ENCODE measurements around the gene CD22.
"Not testable (repeated sequence)": the region's sequence is repeated elsewhere in the genome, so short reads cannot be mapped to it uniquely, and the experiment has no call there.

The CD22 gene

GRCh38 chr19:35352448-35353304 lies 23.7 kb downstream of the CD22 start:
- Histone ChIP-seq H3K4me1 (peaks cover 81% of the 10 kb centered on the region), H3K4me2 (peak overlapping the region; percentile 93), H3K36me3 (peaks cover 8% of the 10 kb centered on the region; the same call in 1 of the 2 replicates), H4K20me1 (no peaks in the 10 kb centered on the region), H3K27ac (peak overlapping the region; percentile 88), H3K4me3 (peak overlapping the region; percentile 60), H3K27me3 (no peaks in the 10 kb centered on the region), H3K9me3 (no peaks in the 10 kb centered on the region), H3K9ac (peak overlapping the region; percentile 76)
- no peak for TF ChIP-seq Cebpa-rat (IDR thresholded peaks at IDR 0.05)

GRCh38 chr19:35353635-35354034 lies 24.6 kb downstream of the CD22 start:
- no peaks in the 10 kb centered on the region for H4K20me1 ChIP-seq
- H3K9me3 ChIP-seq = no peaks in the 10 kb centered on the region
- H3K36me3 ChIP-seq = no peaks in the 10 kb centered on the region
- H3K4me2 ChIP-seq = peak overlapping the region; percentile 93
- H3K4me1 ChIP-seq = peaks cover 80% of the 10 kb centered on the region
- no peak for TF ChIP-seq Cebpa-rat (IDR thresholded peaks at IDR 0.05)
- no peak overlapping the region for H3K4me3 ChIP-seq
- no peak overlapping the region for H3K9ac ChIP-seq
- H3K27me3 ChIP-seq = no peaks in the 10 kb centered on the region
- H3K27ac ChIP-seq = no peak overlapping the region

- no peak overlapping the region for H3K27ac ChIP-seq
Observed at GRCh38 chr19:35354898-35355297, 25.9 kb downstream of the CD22 start.

GRCh38 chr19:35355791-35356460 lies 26.9 kb downstream of the CD22 start:
- H3K4me1 ChIP-seq = peaks cover 59% of the 10 kb centered on the region
- no peaks in the 10 kb centered on the region for H3K27me3 ChIP-seq
- H3K36me3 ChIP-seq = no peaks in the 10 kb centered on the region
- no peak overlapping the region for H3K27ac ChIP-seq
- no peak for TF ChIP-seq Cebpa-rat (IDR thresholded peaks at IDR 0.05)
- no peak overlapping the region for H3K4me3 ChIP-seq
- H4K20me1 ChIP-seq = no peaks in the 10 kb centered on the region
- peak overlapping the region; percentile 42; the same call in 1 of the 2 replicates for H3K4me2 ChIP-seq
- no peaks in the 10 kb centered on the region for H3K9me3 ChIP-seq
- no peak overlapping the region for H3K9ac ChIP-seq

More at GRCh38 chr19:35354898-35355297, 25.9 kb downstream of the CD22 start:
- Histone ChIP-seq H3K27me3 (no peaks in the 10 kb centered on the region), H3K9ac (no peak overlapping the region), H3K4me2 (no peak overlapping the region), H3K4me3 (no peak overlapping the region), H4K20me1 (no peaks in the 10 kb centered on the region), H3K36me3 (no peaks in the 10 kb centered on the region), H3K4me1 (peaks cover 67% of the 10 kb centered on the region), H3K9me3 (no peaks in the 10 kb centered on the region)
- no peak for TF ChIP-seq Cebpa-rat (IDR thresholded peaks at IDR 0.05)

GRCh38 chr19:35357867-35358573 lies 29.0 kb downstream of the CD22 start, which contains the start of gene FFAR3:
Gene FFAR3 (plus strand): TSS chr19:35358460. CDS start chr19:35358891, 431 bp downstream.
- H3K27me3 ChIP-seq = no peaks in the 10 kb centered on the region
- peak; percentile 57; the same call in 1 of the 2 replicates for TF ChIP-seq Cebpa-rat (IDR thresholded peaks at IDR 0.05)
- no peaks in the 10 kb centered on the region for H3K36me3 ChIP-seq
- no peak within 1 kb of the TSS for H3K9ac ChIP-seq
- peaks cover 44% of the 10 kb centered on the region for H3K4me1 ChIP-seq
- H3K4me2 ChIP-seq = peak within 1 kb of the TSS; percentile 44
- no peak within 1 kb of the TSS for H3K27ac ChIP-seq
- no peaks in the 10 kb centered on the region for H3K9me3 ChIP-seq
- no peak within 1 kb of the TSS for H3K4me3 ChIP-seq
- no peaks in the 10 kb centered on the region for H4K20me1 ChIP-seq

GRCh38 chr19:35358834-35359233 lies 29.8 kb downstream of the CD22 start:
- not testable (repeated sequence) for H3K27ac ChIP-seq, H3K4me3 ChIP-seq, H4K20me1 ChIP-seq, H3K4me2 ChIP-seq, H3K9ac ChIP-seq, H3K9me3 ChIP-seq, H3K36me3 ChIP-seq, H3K27me3 ChIP-seq
- peaks cover 36% of the 10 kb centered on the region for H3K4me1 ChIP-seq

GRCh38 chr19:35359395-35359794 lies 30.4 kb downstream of the CD22 start:
- H3K9ac ChIP-seq, H3K27ac ChIP-seq, H3K27me3 ChIP-seq, H3K9me3 ChIP-seq, H3K4me2 ChIP-seq, H3K4me3 ChIP-seq, H4K20me1 ChIP-seq, H3K36me3 ChIP-seq: not testable (repeated sequence)
- peaks cover 36% of the 10 kb centered on the region for H3K4me1 ChIP-seq

- H3K9me3 ChIP-seq, H3K9ac ChIP-seq, H4K20me1 ChIP-seq, H3K27ac ChIP-seq, H3K4me2 ChIP-seq, H3K27me3 ChIP-seq, H3K36me3 ChIP-seq, H3K4me3 ChIP-seq: not testable (repeated sequence)
- H3K4me1 ChIP-seq = peaks cover 33% of the 10 kb centered on the region
Observed at GRCh38 chr19:35360081-35360480, 31.1 kb downstream of the CD22 start.

GRCh38 chr19:35360880-35361420 lies 32.0 kb downstream of the CD22 start:
- H3K4me1 ChIP-seq = peaks cover 24% of the 10 kb centered on the region
- peak overlapping the region; percentile 36 for H3K4me2 ChIP-seq
- TF ChIP-seq Cebpa-rat (IDR thresholded peaks at IDR 0.05) = no peak
- no peaks in the 10 kb centered on the region for H3K27me3 ChIP-seq
- H4K20me1 ChIP-seq = no peaks in the 10 kb centered on the region
- H3K27ac ChIP-seq = no peak overlapping the region
- H3K9ac ChIP-seq = no peak overlapping the region
- no peaks in the 10 kb centered on the region for H3K36me3 ChIP-seq
- no peak overlapping the region for H3K4me3 ChIP-seq
- no peaks in the 10 kb centered on the region for H3K9me3 ChIP-seq
